Liver (tissue), 9 donors: ENCODE results near the gene AIMP1. TPM values are rescaled to one million over a fixed set of nuclear protein-coding genes. Genes with fewer than 3 reads are reported as not detected.

Experiments used
- DNase-seq: peaks from one replicate; pipeline ENCODE4 v3.0.0-alpha.2; 2017; ENCODE audit warnings: low spot score
- H3K27ac ChIP-seq, 2 donors: one replicate each; pipeline ENCODE4 v1.7.0; 2013; ENCODE audit warnings: inconsistent platforms in 2 of 2, low read length in 2 of 2, control low read depth in 1 of 2, low read depth in 1 of 2, mild to moderate bottlenecking in 1 of 2
- H3K27me3 ChIP-seq, 4 donors: one replicate each; pipeline versions ENCODE4 v1.6.1 to v1.7.0; 2013; ENCODE audit warnings: low read length in 3 of 4, inconsistent platforms in 1 of 4, mild to moderate bottlenecking in 1 of 4, moderate library complexity in 1 of 4; ENCODE audit not compliant: control insufficient read depth in 4 of 4, insufficient read depth in 4 of 4
- H3K36me3 ChIP-seq, 4 donors: one replicate each; pipeline versions ENCODE4 v1.6.1 to v1.7.0; 2013; ENCODE audit warnings: low read length in 3 of 4, mild to moderate bottlenecking in 3 of 4, low read depth in 1 of 4, moderate library complexity in 1 of 4; ENCODE audit not compliant: control insufficient read depth in 4 of 4, insufficient read depth in 3 of 4
- H3K4me1 ChIP-seq, 4 donors: one replicate each; pipeline versions ENCODE4 v1.6.1 to v1.7.0; 2013; ENCODE audit warnings: low read length in 3 of 4, mild to moderate bottlenecking in 3 of 4, moderate library complexity in 1 of 4; ENCODE audit not compliant: control insufficient read depth in 4 of 4, insufficient read depth in 4 of 4
- H3K4me3 ChIP-seq, 3 donors: one replicate each; pipeline versions ENCODE4 v1.6.1 to v1.7.0; 2013; ENCODE audit warnings: low read length in 3 of 3, control low read depth in 1 of 3, low read depth in 1 of 3, mild to moderate bottlenecking in 1 of 3
- H3K9ac ChIP-seq, 2 donors: one replicate each; pipeline ENCODE4 v1.7.0; 2013; ENCODE audit warnings: low read length in 2 of 2, mild to moderate bottlenecking in 2 of 2, moderate library complexity in 2 of 2, control low read depth in 1 of 2, low read depth in 1 of 2
- H3K9me3 ChIP-seq, 4 donors: one replicate each; pipeline versions ENCODE4 v1.6.1 to v1.7.0; 2013; ENCODE audit warnings: low read length in 3 of 4; ENCODE audit not compliant: control insufficient read depth in 4 of 4
- EGR1 ChIP-seq, 2 donors: IDR thresholded peaks; 2 replicates each; pipeline ENCODE4 v1.6.1; 2016 to 2018; ENCODE audit warnings: antibody characterized with exemption in 2 of 2, low read depth in 2 of 2
- FOXA2 ChIP-seq: IDR thresholded peaks from 2 replicates; pipeline ENCODE4 v1.6.1; 2016; ENCODE audit warnings: antibody characterized with exemption
- GABPA ChIP-seq, 2 donors: IDR thresholded peaks in 1 of 2; conservative IDR thresholded peaks in 1 of 2; 2 replicates each; pipeline ENCODE4 v1.6.1; 2016; ENCODE audit warnings: antibody characterized with exemption in 2 of 2, mild to moderate bottlenecking in 1 of 2, moderate library complexity in 1 of 2
- HNF4G ChIP-seq: IDR thresholded peaks from 2 replicates; pipeline ENCODE4 v1.6.1; 2016; ENCODE audit warnings: antibody characterized with exemption
- JUND ChIP-seq, 2 donors: IDR thresholded peaks; 2 replicates each; pipeline ENCODE4 v1.6.1; 2016; ENCODE audit warnings: antibody characterized with exemption in 2 of 2
- NR2F2 ChIP-seq: IDR thresholded peaks from 2 replicates; pipeline ENCODE4 v1.6.1; 2016; ENCODE audit warnings: antibody characterized with exemption
- RAD21 ChIP-seq, 2 donors: IDR thresholded peaks; 2 replicates each; pipeline ENCODE4 v1.6.1; 2016; ENCODE audit warnings: antibody characterized with exemption in 2 of 2, mild to moderate bottlenecking in 2 of 2
- RXRA ChIP-seq, 2 donors: IDR thresholded peaks; 2 replicates each; pipeline ENCODE4 v1.6.1; 2017 to 2018; ENCODE audit warnings: antibody characterized with exemption in 2 of 2, mild to moderate bottlenecking in 1 of 2
- SP1 ChIP-seq: IDR thresholded peaks from 2 replicates; pipeline ENCODE4 v1.6.1; 2018; ENCODE audit warnings: antibody characterized with exemption, mild to moderate bottlenecking
- TAF1 ChIP-seq: conservative IDR thresholded peaks from 2 replicates; pipeline ENCODE4 v1.6.1; 2016; ENCODE audit warnings: antibody characterized with exemption, mild to moderate bottlenecking
- YY1 ChIP-seq: IDR thresholded peaks from 2 replicates; pipeline ENCODE4 v1.6.1; 2016; ENCODE audit warnings: antibody characterized with exemption, mild to moderate bottlenecking
- WGBS: extraction: QIAGEN DNeasy Blood & Tissue Kit; methylation state at CpG from one replicate; pipeline ENCODE4 v1.1.7; 2013; 5-methylcytosine and 5-hydroxymethylcytosine counted together
- polyA plus RNA-seq, 2 donors: library from polyadenylated mRNA; stranded (reverse) in 1 of 2; unstranded in 1 of 2; fragments of 200-250 nt in 1 of 2; fragments of >200 nt in 1 of 2; fragmentation: Nextera tagmentation in 1 of 2; extraction: Ambion mirVana in 1 of 2; gene quantifications; one replicate each; pipeline versions ENCODE4 v1.2.1 to v1.2.3, GENCODE V29; 2013 to 2015
- total RNA-seq, 2 donors: library from RNA; depleted of rRNA; stranded (reverse); fragments of >200 nt; gene quantifications; one replicate each; pipeline ENCODE4 v1.2.3, GENCODE V29; 2014
- TF ChIP-seq, protein P1 (sequence below): IDR thresholded peaks from 2 replicates; pipeline ENCODE4 v1.6.1; 2016; ENCODE audit warnings: antibody characterized with exemption
- TF ChIP-seq, protein P2 (sequence below): fragments of 150-350 bp; IDR thresholded peaks from 2 replicates; pipeline ENCODE4 v1.5.1; 2017; ENCODE audit warnings: improper control_type of control experiment, low read depth, low read length; ENCODE audit not compliant: missing input control
- donor health status: healthy.
- donor health status: healthy.
- donor health status: healthy.
- donor health status: healthy.
- donor health status: healthy.

AIMP1 gene
- total and polyA plus RNA-seq, 4 donors: 8.6 to 44.6 (median 10.5) TPM

DNA sequence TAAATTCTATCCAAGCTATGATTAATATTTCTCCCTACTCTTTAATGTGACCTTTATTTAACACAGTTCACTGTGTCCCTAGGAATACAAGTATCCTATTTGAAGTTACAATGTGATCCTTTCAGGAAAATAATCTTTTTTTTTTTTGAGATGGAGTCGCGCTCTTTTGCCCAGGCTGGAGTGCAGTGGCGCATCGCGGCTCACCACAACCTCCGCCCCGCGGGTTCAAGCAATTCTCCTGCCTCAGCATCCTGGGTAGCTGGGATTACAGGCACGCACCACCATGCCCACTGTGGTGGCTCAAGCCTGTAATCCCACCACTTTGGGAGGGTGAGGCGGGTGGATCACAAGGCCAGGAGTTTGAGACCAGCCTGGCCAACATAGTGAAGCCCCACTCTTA lies 22.3 kb upstream of the AIMP1 start:
- no peaks in the 10 kb centered on the region for H3K9me3 ChIP-seq
- no peak for DNase-seq
- peaks cover 4 to 24% (median 20%) of the 10 kb centered on the region in 4 donors for H3K36me3 ChIP-seq
- H3K9ac ChIP-seq: no peak overlapping the region
- no peak overlapping the region for H3K4me3 ChIP-seq
- H3K27ac ChIP-seq: no peak overlapping the region
- WGBS: 99% methylated on average over 10 of the region's 10 CpGs
- H3K4me1 ChIP-seq: no peaks in the 10 kb centered on the region
- H3K27me3 ChIP-seq: no peaks in the 10 kb centered on the region
- TF ChIP-seq RXRA (IDR thresholded peaks at IDR 0.05) (no peak), RAD21 (IDR thresholded peaks at IDR 0.05) (no peak), TAF1 (no peak), FOXA2 (no peak), GABPA (IDR thresholded peaks at IDR 0.05 in 1 of 2, conservative IDR thresholded peaks at IDR 0.05 in 1 of 2) (no peak), YY1 (no peak), JUND (IDR thresholded peaks at IDR 0.05) (no peak), SP1 (no peak)
- TF ChIP-seq, protein P1, sequence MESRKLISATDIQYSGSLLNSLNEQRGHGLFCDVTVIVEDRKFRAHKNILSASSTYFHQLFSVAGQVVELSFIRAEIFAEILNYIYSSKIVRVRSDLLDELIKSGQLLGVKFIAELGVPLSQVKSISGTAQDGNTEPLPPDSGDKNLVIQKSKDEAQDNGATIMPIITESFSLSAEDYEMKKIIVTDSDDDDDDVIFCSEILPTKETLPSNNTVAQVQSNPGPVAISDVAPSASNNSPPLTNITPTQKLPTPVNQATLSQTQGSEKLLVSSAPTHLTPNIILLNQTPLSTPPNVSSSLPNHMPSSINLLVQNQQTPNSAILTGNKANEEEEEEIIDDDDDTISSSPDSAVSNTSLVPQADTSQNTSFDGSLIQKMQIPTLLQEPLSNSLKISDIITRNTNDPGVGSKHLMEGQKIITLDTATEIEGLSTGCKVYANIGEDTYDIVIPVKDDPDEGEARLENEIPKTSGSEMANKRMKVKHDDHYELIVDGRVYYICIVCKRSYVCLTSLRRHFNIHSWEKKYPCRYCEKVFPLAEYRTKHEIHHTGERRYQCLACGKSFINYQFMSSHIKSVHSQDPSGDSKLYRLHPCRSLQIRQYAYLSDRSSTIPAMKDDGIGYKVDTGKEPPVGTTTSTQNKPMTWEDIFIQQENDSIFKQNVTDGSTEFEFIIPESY: no peak

DNA sequence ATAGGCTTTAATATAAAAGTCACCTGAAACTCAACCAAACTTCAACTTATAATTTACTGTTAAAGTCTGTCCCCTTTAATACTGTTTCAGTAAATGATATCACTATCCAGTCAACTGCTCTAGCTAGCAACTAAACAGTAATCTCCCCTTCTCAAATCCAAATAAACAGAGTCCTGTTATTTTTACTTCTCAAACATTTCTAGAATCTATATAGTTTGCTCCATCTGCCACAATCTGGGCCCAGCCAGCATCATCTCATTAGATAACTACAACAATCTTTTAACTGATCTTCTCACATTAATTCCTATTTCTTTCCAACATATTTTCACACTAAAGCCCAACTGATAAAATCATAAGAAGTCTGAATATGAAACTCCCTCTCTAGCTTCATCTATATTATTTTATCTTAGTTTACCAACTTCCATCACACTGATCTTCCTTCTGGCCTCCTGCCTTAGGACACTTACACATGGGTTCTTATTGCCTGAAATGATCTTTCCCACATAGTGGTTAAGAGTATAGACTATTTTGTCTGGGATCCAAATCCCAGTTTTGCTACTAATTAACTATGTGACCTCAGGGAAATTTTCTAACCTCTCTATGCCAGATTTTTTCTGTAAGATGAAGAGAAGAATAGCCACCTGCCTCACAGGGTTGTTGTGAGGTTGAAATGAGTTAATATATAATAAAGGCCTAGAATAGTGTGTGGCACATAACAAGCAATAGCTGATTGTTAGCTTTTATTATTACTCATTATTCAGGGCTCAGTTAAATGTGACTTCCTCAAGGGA lies 18.9 kb upstream of the AIMP1 start:
- H3K27me3 ChIP-seq: no peaks in the 10 kb centered on the region
- H3K9me3 ChIP-seq: no peaks in the 10 kb centered on the region
- no peak overlapping the region for H3K4me3 ChIP-seq
- no peak overlapping the region for H3K9ac ChIP-seq
- H3K36me3 ChIP-seq: peaks cover 7 to 17% (median 13%) of the 10 kb centered on the region in 4 donors
- H3K27ac ChIP-seq: no peak overlapping the region
- peaks cover 0 to 1% (median 0%) of the 10 kb centered on the region in 4 donors for H3K4me1 ChIP-seq
- TF ChIP-seq EGR1 (IDR thresholded peaks at IDR 0.05; ENCODE audit: low read depth in 2 of 2) (no peak), JUND (IDR thresholded peaks at IDR 0.05) (no peak), SP1 (no peak), NR2F2 (no peak), HNF4G (no peak)
- TF ChIP-seq, protein P1: no peak
- TF ChIP-seq, protein P2, sequence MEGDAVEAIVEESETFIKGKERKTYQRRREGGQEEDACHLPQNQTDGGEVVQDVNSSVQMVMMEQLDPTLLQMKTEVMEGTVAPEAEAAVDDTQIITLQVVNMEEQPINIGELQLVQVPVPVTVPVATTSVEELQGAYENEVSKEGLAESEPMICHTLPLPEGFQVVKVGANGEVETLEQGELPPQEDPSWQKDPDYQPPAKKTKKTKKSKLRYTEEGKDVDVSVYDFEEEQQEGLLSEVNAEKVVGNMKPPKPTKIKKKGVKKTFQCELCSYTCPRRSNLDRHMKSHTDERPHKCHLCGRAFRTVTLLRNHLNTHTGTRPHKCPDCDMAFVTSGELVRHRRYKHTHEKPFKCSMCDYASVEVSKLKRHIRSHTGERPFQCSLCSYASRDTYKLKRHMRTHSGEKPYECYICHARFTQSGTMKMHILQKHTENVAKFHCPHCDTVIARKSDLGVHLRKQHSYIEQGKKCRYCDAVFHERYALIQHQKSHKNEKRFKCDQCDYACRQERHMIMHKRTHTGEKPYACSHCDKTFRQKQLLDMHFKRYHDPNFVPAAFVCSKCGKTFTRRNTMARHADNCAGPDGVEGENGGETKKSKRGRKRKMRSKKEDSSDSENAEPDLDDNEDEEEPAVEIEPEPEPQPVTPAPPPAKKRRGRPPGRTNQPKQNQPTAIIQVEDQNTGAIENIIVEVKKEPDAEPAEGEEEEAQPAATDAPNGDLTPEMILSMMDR: no peak
- no peak for DNase-seq
